HG02588 (cell line): Measurements from ENCODE around the gene ZNF382.
"Not testable (repeated sequence)": the region's sequence is repeated elsewhere in the genome, so short reads cannot be mapped to it uniquely, and the experiment has no call there.

Experiments
- ATAC-seq: cut with Tn5 transposase; IDR thresholded peaks from one replicate; pipeline ENCODE4 v1.9.1; 2021; ENCODE audit warnings: mild to moderate bottlenecking, moderate library complexity; ENCODE audit not compliant: unreplicated experiment

ZNF382 gene

DNA sequence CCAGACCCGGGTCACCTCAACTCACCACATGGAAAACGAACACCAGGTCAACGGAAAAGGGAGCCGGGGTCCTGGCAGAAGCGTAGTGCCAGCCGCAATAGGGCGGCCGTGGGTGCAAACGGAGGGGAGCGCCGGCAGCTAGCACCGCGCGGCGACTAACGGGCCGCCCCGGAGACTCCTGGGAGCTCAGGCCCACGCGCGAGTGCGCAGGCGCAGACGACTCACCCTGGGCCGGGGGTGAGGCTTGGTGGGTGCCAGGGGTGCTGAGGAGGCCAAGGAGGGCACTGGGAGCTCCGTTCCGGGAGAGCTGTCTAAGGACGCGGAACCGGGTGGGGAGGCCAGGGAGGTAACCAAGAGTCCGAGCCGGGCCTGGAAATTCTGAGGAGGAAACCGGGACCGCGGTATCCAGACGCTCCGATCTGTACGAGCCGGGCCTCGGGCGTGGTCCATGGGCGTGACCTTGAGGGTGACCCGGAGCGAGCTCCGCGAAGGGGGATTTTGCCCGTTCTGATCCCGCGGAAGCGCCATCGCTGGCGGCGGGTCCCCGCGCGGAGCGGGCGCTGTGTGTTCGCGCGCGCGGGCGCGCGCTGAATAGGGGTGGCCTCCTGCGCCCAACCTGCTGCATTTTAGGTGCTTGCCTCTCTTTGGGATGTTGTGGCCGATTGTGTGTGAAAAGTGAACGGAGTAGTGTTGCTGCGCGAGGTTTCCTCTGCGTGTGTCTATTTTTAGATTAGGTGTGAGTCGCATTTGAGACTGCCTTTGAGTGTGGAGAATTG, at the start of gene ZNF382:
ZNF382 (plus strand) TSS at position 213 of the 776 bp plus-strand sequence. CDS start 4,602 bp downstream, outside the sequence.
- ATAC-seq = peak; percentile 72

GRCh38 chr19:36564391-36564790, 40.7 kb upstream of the ZNF382 start:
- ATAC-seq = no peak

GRCh38 chr19:36572593-36573019, 32.5 kb upstream of the ZNF382 start:
- ATAC-seq = no peak

GRCh38 chr19:36573020-36573894, 31.9 kb upstream of the ZNF382 start, which contains the start of gene ZNF529:
TSS of gene ZNF529 (minus strand) at chr19:36573292. CDS start at chr19:36572346, 946 bp downstream.
- ATAC-seq = peak; percentile 88

DNA sequence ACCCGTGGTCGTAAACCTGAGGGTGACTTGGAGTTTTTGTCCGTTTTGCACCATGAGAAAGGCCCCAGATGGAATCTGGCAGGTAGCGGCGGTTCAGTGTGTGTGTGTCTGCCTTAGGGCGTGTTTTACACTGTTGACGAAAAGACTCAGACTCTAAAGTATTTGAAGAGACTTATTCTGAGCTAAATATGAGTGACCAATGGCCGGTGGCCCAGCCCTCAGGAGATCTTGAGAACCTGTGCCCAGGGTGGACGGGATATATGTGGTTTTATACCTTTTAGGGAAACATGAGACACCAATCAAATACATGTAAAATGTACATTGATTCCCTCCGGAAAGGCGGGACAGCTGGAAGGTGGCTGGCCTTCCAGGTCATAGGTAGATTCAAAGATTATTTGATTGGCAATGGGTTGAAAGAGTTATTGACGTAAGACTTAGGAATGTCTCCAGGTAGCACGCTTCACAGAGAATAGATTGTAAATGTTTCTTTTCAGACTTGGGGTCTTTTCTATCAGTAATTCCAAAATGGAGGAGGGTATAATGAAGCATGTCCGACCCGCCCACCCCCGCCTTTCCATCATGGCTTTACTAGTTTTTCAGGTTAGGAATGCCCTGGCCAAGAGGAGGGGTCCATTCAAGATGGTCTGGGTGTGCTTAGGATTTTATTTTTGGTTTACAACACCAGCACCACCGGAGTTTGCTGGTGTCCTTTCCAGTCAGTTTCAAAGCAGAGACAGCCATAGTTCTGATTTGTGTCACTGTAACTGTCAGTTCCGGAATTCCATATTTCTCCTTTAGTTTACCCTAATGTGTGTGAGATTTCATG, 31.0 kb upstream of the ZNF382 start:
- no peak for ATAC-seq

- ATAC-seq = no peak
These were observed 30.4 kb upstream of the ZNF382 start for GRCh38 chr19:36574741-36575140.

- ATAC-seq = no peak
These were observed 27.7 kb upstream of the ZNF382 start for GRCh38 chr19:36577271-36577996.

GRCh38 chr19:36579255-36579654, 25.9 kb upstream of the ZNF382 start:
- ATAC-seq = no peak

GRCh38 chr19:36602681-36603080, 2.4 kb upstream of the ZNF382 start:
- ATAC-seq = not testable (repeated sequence)

GRCh38 chr19:36604656-36605100, 435 bp upstream of the ZNF382 start:
- peak; percentile 68 for ATAC-seq

- no peak for ATAC-seq
These were observed 865 bp downstream of the ZNF382 start for GRCh38 chr19:36605877-36606478.

DNA sequence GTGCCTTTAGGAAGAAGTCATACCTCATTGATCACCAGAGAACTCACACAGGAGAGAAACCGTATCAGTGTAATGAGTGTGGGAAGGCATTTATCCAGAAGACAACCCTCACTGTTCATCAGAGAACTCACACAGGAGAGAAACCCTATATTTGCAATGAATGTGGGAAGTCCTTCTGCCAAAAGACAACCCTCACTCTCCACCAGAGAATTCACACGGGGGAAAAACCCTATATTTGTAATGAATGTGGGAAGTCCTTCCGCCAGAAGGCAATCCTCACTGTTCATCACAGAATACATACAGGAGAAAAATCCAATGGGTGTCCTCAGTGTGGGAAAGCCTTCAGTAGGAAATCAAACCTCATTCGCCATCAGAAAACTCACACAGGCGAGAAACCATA, 21.9 kb downstream of the ZNF382 start:
- ATAC-seq = no peak

DNA sequence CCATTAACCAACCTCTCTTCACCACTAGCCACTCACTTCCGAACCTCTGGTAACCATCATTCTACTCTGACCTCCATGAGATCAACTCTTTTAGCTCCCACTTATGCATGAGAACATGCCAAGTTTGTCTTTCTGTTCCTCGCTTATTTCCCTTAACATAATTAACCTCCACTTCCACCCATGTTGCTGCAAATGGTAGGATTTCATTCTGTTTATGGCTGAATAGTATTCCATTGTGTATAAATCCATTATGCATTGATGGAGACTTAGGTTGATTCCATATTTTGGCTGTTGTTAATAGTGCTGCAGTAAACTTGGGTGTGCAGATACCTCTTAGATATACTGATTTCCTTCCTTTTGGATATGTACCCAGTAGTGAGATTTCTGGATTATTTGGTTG, 30.2 kb downstream of the ZNF382 start:
- ATAC-seq = no peak

- ATAC-seq = no peak
These were observed 33.9 kb downstream of the ZNF382 start for GRCh38 chr19:36638862-36639510.

- ATAC-seq = no peak
These were observed 41.6 kb downstream of the ZNF382 start for GRCh38 chr19:36646746-36647145.

DNA sequence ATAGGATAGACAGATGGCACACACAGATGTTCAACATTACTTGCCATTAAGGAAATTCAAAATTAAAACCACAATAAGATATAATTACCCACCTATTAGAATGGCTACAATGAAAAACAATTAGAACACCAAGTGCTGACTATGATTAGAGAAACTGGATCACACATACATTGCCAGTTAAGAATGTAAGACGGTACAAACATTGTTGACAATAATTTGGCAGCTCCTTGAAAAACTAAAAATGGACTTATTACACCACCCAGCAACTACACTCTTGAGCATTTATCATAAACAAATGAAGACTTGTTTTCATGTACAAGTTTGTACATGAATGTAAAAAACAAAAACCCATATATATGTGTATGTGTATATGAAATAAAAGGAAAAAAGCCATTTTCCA, 47.8 kb downstream of the ZNF382 start:
- no peak for ATAC-seq

DNA sequence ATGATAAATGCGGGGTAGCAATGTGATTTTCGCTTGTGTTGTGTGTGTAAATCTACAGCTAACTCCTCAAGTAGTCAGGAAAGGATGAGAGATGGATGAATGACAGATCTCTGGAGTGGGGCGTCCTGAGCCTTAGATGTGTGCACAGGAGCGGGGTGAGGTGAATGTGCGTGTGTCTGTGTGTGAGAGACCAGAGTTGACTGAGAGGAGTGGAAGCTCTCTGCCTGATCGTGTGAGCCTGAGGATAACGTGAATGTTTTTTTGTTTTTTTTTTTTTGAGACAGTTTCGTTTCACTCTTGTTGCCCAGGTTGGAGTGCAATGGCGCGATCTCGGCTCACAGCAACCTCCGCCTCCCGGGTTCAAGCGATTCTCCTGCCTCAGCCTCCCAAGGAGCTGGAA, 60.7 kb downstream of the ZNF382 start:
- no peak for ATAC-seq

DNA sequence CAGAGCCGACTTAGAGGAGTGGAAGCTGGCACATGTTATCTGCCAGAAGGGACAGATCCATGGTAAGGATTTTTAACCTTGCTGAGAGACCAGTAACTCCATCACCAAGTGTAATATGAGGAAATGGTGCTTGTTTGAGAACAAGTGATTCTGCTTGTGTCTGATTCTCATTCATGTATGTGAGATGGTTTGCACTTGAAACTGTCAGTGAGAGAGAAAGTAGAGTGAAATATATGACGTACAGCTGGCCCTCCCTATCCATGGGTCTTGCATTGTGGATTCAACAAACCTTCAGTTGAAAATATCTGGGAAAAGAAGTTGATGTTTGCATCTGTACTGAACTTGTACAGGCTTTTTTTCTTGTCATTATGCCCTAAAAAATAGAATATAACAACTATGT, 63.5 kb downstream of the ZNF382 start:
- ATAC-seq = no peak

DNA sequence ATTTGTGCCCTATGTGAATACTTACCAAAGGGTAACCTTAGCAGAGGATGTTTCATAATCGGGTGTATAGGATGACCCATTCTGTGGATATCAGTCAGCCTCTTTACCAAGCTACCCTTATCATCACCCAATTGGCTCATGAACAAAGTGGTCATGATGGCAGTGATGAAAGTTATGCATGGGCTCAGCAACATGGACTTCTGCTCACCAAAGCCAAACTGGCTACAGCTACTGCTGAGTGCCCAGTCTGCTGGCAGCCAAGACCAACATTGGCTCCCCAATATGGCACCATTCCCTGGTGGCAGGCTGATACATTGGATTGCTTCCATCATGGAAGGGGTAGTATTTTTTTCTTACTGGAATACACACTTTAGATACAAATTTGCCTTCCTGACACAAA, 67.3 kb downstream of the ZNF382 start:
- no peak for ATAC-seq
